GM18519 (cell line): Measurements from ENCODE around the gene HS2ST1.
"Not testable (repeated sequence)": the region's sequence is repeated elsewhere in the genome, so short reads cannot be mapped to it uniquely, and the experiment has no call there.

ENCODE experiments used
- ATAC-seq: cut with Tn5 transposase; IDR thresholded peaks from one replicate; pipeline ENCODE4 v1.9.1; 2021; ENCODE audit warnings: mild to moderate bottlenecking, moderate library complexity; ENCODE audit not compliant: unreplicated experiment, low FRiP score

Gene HS2ST1

DNA sequence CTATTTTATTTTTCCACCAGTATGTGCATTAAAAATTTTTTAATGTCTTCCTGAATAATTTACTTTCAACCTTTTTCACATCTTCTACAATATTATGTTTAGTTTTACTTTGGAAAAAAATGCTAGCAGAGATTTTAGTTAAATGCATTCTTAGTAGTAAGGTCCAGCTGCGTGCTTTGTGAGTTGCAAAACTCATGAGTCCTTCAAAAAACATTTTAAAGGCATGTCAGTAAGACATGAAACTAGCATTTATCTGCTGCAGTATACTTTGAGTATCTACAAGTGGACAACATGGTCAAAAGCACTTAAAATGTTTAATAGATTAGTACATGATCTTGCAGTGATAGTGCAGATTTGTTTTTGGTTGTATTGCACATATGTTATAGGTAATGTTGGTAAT lies 139.0 kb downstream of the HS2ST1 start:
- no peak for ATAC-seq

DNA sequence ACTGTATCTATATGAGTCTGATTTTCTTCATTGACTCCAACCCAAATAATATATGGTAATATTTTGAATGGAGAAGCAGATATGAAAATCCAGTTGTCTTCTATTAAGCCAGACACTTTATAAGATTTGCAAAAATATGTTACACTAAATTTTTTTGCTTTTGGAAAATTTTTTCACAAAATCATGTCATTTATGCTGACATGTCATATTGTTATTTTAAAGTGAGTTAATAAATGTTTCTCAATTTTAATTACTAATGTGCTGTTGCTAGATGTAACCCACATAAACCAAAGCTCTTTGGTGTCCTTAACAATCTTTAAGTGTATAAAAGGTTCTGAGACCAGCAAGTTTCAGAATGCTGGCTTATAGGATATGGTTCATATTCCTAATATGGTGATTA lies 142.5 kb downstream of the HS2ST1 start:
- no peak for ATAC-seq

DNA sequence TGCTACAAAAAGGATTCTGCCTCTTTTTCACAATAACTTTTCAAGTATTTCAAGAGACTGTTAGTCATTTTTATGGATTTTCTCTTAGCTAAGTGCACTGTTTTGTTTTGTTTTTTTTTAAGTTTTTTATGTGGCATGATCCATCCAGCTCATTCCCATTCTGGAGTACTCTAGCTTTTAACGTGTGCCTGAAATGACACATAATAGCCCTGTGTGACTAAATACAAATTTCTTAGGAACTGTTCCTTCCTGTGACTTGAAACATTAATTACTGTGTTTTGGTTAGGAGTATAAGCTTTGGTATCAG lies 143.9 kb downstream of the HS2ST1 start:
- ATAC-seq, result no peak

DNA sequence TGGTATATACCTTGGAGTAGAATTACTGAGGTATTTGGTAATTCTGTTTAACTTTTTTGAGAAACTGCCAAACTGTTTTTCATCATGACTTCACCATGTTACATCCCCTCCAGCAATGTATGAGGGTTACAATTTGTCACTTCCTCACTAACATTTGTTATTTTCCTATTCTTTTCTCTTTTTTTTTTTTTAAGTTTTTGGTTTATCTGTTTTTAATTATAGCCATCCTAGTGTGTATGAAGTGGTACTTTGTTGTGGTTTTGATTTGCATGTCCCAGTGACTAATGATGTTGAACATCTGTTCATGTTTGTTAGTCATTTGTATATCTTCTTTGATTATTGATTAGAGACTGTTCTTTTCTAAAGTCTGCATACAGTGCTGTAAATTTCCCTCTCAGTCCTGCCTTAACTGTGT lies 147.3 kb downstream of the HS2ST1 start:
- ATAC-seq, result peak; percentile 43

DNA sequence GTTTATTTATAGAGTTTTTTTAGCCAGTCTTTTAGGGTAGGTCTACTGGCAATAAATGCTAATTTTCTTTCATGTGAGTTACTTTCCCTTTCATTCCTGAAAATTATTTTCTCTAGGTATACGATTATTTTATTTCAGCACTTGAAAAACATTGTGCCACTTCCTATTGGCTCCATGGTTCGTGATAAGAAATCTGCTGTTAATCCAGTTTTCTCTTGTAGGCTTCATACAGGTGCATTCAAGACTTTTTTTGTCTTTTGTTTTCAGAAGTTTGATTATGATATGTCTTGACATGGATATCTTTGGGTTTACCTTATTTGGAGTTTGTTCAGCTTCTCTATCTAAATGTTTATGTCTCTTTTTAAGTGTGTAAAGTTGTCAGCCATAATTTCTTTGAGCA lies 148.3 kb downstream of the HS2ST1 start:
- ATAC-seq, result no peak

DNA sequence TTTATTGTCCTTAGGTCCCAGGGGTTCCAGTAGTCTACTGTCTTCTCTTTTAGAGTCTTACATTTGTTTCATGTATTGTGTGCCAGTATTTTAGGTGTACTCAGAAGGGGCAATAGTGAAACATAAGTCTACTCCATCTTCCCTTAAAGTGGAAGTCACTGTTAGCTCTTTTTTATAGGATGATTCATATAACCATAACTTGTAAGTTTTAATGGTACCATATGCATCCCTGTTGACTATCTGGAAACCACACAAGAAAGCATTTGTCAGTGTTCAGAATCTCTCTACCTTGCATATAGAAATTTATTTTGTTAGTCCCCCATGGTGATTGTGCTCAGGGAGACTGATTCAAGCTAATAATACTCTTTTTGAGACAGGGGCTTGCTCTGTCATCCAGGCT lies 149.9 kb downstream of the HS2ST1 start:
- ATAC-seq, result no peak

- no peak for ATAC-seq
These were observed 150.6 kb downstream of the HS2ST1 start for GRCh38 chr1:87064986-87065385.

DNA sequence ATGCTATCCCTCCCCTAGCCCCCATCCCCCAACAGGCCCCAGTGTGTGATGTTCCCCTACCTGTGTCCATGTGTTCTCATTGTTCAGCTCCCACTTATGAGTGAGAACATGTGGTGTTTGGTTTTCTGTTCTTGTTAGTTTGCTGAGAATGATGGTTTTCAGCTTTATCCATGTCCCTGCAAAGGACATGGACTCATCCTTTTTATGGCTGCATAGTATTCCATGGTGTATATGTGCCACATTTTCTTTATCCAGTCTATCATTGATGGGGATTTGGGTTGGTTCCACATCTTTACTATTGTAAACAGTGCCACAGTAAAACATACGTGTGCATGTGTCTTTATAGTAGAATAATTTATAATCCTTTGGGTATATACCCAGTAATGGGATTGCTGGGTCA lies 152.3 kb downstream of the HS2ST1 start:
- ATAC-seq, result not testable (repeated sequence)

DNA sequence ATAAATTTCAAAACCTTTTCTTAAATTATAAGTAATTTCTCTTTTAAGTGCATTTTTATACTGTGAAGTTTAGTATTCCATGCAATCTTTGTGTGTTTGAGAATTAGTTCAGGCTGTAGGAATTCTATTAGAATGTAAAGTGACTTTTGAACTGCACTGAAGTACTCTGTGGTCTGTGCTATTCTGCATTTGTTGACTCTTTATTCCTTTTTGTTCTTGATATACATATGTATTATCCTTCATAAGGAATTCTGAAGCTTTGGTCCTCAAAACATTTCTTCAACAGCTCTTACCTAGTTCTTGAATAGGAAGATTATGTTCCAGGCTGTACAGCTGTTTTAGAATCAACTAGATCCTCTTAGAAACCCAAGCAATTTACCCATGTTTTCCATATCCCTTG lies 158.0 kb downstream of the HS2ST1 start:
- ATAC-seq, result no peak

GRCh38 chr1:87072904-87073303 lies 158.5 kb downstream of the HS2ST1 start:
- no peak for ATAC-seq

- ATAC-seq, result no peak
These were observed 159.8 kb downstream of the HS2ST1 start for GRCh38 chr1:87074001-87074795.

GRCh38 chr1:87077959-87078639 lies 163.7 kb downstream of the HS2ST1 start:
- peak; percentile 45 for ATAC-seq

- peak; percentile 38 for ATAC-seq
These were observed 169.9 kb downstream of the HS2ST1 start for GRCh38 chr1:87084244-87084836.

GRCh38 chr1:87086120-87086519 lies 171.7 kb downstream of the HS2ST1 start:
- ATAC-seq, result no peak

GRCh38 chr1:87089070-87089736 lies 174.8 kb downstream of the HS2ST1 start:
- no peak for ATAC-seq

DNA sequence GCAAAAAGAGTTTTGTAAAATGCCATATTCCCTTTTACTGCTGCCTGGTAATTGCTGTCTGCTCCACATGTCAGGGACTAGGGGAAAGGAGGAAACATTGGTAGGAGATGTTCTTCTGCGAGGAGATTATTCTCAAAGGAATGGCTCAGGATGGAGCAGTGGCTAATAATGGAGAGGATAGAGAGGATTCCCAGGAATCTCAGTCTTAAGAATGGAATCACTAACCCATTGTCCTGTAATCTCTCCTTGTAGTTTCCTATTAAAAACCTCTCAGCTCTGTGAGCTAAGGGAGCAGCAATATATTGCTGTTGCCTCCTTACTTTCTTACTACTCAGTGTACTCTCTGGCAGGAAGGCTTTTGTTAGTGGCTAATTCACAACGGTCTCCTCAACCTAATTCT lies 175.4 kb downstream of the HS2ST1 start:
- ATAC-seq, result no peak

- ATAC-seq, result no peak
These were observed 177.0 kb downstream of the HS2ST1 start for GRCh38 chr1:87091425-87091824.

GRCh38 chr1:87092846-87093245 lies 178.4 kb downstream of the HS2ST1 start:
- ATAC-seq, result no peak

DNA sequence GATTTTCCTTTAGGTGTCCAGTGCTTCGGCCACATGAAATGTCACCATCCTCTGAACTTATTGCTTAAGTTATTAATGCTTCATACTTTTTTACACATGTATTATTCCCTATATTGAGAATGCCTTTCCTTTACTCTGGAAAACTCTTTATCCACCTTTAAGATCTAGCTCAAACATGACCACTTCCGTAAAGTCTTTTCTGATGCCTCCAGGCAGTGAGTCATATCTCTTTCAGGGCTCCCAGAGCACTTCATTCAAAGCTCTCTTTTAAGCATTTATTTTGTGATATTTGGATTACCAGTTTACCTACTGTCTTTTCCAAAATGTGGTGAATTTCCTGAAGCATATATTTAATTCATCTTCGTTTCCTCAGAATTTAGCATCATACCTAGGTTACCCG lies 178.9 kb downstream of the HS2ST1 start:
- no peak for ATAC-seq

- ATAC-seq, result no peak
These were observed 179.8 kb downstream of the HS2ST1 start for GRCh38 chr1:87094238-87094637.

DNA sequence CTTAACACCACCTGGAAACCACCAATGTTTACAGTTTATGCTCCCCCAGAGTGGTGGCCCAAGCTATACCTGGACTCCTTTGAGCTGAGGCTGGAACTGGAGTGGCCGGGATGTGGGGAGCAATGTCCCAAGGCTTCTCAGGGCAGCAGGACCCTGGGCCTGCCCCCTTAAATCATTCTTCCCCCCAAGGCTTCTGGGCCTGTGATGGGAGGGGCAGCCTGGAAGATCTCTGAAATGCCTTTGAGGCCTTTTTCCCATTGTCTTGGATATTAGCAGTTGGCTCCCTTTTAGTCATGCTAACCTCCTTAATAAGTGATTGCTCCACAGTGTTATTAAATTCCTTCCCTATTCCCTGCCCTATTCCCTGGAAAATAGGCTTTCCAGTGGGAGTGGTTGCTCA lies 185.8 kb downstream of the HS2ST1 start:
- ATAC-seq, result no peak
